SKM-1 treated with dmso at 0.1 percent for 144 hours (cell line): ENCODE data around the gene KRT81.
"Not testable (repeated sequence)": the region's sequence is repeated elsewhere in the genome, so short reads cannot be mapped to it uniquely, and the experiment has no call there.

Experiments
- DNase-seq: peaks from one replicate; lab custom pipeline; 2025; ENCODE audit not compliant: unreplicated experiment; lab: John Stamatoyannopoulos, UW

Gene KRT81

DNA sequence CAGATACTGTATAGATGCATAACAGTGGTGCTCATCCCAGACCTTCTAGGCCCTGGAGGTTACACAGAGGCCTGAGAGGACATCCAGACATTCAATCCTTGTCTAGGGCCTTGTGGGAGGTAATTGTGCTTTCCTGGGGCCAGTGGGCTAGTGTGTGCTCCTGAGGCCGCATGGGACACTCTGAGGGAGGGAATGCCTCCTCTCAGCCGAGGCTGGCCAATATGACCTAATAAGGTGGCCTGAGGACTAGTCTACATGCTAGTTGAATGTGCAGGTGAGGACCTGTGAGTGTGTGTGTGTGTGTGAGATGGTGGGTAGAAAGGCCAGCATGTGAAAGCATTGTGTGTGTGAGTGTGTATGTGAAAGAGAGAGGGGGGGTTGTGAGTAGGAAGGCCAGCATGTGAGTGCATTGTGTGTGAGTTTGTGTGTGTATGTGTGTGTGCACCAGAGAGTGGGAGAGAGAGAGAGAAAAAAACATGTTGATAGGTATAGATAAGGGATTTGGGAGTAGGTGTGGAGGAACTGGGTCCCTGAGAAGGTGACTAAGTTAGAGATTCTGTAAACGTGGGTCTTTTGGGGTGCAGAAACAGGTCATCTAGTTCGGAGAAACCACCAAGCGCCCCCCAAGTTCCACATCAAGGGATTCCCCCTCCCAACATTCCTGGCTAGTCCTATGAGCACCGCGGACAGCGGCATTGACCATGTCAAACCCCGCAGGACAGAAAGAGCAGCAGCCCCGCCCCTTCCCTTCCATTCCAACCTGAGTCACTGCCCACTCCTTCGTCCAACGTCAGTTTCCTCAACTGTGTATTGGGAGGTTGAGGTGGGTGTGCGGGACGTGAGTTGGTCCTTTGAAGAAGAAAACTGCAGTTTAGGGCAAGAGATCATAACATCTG, 9.7 kb upstream of the KRT81 start:
- no peak for DNase-seq

DNA sequence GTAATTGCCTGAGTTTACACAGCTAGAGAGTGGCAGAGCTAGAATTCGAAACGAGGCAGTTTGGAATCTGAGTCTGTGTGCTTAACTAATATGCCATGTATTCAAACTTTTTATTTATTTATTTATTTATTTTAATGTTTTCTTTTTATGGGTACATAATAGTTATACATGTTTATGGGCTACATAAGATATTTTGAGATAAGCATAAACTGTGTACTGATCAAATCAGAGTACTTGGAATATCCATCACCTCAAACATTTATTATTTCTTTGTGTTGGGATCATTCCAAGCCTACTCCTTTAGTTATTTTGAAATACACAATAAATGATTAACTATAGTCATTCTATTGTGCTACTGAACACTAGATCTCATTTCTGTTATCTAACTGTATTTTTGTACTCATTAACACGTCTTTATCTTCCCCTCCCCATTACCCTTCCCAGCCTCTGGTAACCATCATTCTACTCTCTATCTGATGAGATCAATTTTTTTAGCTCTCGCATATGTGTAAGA, 7.4 kb upstream of the KRT81 start:
- DNase-seq: no peak

DNA sequence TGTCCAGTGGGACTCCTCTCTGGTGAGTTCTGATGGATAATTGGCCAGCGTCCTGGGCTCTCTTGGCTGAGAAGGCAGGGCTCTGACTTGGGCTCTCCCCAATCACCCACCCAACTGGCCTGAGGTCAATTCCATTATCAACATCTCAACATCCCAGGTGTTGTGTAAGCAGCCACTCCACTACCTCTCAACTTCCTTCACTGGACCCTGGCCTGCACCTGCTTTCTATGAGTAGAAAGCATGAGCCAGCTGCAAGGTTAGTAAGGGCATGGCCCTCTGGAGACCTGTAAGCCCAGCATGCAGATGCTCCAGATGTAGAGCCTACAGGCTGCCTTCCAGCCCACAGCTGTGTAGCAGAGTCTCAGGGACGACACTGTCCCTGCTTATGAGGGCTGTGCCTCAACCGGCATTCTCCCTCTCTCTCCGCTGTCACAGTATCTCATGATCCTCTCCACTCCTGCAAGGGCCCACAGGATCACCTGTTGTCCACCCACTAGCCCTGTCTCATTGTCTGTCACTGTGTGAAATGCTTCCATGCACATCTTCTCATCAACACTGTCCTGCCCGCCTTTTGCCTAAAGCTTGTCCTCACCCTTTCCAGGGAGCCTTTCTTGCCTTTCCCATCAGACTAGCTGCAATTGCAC, 5.4 kb upstream of the KRT81 start:
- no peak for DNase-seq

GRCh38 chr12:52295663-52296062, 4.3 kb upstream of the KRT81 start:
- peak; percentile 17 for DNase-seq

GRCh38 chr12:52294803-52295202, 3.5 kb upstream of the KRT81 start:
- DNase-seq: no peak

DNA sequence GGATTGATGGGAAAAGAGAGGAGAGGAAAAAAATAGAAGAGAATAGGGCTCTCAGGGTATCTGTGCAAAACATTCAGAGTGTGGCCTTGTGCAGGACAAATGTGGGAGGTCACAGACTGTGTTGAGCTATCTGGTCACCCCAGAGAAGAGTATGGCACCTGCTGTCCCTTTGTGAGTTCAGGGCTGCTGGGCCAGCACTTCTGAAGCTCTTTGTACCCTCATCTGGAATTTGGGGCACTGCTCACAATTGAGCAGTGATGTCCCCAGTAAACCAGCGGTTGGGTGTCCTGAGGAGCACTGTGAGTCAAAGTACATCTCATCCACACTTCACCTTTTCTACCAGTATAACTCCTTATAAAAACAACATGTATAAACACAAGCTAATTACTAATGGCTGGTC, 2.6 kb upstream of the KRT81 start:
- no peak for DNase-seq

DNA sequence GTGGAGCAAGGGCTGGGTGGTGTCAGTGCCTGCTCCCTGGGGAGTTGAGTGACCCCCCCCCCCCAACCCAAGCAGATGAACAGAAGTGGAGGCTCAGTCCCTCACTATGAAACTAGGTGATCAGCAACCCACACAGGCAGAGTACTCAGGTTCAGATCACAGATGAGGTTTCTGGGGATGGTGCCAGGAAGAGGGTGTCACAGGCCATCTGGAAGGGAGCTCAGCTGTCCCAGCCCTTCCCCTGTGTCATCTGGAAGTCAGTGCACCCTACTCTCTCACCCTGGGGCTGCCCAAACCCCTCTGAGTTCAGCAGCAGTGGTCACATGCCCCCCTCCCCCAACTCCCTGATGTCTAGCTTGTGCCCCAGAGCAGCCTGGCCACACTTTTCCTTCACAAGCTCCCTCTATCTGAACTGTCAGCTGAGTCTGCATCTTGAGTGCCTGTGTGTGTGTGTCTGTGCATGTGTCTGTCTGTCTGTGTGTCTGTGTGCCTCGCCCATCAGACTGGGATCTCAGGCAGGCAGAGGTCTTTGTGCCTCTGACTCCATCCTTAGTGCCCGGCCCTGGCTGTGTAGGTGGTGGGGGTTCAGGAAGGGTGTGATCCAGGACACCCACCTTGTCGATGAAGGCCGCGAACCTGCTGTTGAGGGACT, 725 bp downstream of the KRT81 start:
- DNase-seq: not testable (repeated sequence)

DNA sequence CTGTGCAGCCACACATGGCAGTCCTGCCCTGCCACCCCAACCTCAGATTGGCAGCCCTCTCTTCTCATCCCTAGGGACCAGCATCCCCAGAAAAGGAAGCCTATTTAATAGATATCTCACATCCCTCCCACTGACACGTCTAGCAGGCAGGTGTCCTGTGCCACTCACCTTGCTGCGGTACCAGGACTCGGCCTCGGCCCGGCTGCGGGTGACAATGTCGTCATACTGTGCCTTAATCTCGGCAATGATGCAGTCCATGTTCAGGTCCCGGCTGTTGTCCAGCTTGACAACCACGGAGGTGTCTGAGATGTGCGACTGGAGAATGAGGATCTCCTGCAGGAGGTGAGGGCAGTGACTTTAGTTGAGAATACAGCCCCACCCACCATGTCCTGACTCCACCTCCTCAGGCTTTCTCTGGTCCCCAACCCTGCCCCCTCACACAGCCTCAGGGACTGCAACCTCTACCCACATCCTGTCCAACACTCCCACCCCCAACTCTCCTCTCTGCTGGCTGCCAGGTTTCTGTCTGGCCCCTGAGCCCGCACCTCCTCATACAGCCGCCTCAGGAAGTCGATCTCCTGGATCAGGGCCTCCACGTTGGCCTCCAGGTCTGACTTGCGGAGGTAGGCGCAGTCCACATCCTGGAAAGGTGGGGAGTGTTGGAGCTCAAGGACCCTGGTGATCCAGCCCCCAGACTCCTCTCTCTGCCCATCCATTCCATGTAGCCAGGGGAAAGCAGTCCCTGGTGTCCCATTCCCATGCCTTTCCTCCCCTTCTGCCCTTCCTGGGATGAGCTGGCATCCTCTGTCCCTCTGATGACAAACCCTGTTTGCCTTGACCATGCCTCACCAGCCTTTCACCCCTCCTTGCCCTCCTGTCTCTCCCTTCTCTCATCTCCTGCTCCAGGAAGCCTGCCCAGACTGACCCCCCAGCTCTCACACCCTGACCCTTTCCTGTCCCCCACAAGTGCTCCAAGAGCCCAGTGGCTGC, 3.2 kb downstream of the KRT81 start:
- DNase-seq: not testable (repeated sequence)

DNA sequence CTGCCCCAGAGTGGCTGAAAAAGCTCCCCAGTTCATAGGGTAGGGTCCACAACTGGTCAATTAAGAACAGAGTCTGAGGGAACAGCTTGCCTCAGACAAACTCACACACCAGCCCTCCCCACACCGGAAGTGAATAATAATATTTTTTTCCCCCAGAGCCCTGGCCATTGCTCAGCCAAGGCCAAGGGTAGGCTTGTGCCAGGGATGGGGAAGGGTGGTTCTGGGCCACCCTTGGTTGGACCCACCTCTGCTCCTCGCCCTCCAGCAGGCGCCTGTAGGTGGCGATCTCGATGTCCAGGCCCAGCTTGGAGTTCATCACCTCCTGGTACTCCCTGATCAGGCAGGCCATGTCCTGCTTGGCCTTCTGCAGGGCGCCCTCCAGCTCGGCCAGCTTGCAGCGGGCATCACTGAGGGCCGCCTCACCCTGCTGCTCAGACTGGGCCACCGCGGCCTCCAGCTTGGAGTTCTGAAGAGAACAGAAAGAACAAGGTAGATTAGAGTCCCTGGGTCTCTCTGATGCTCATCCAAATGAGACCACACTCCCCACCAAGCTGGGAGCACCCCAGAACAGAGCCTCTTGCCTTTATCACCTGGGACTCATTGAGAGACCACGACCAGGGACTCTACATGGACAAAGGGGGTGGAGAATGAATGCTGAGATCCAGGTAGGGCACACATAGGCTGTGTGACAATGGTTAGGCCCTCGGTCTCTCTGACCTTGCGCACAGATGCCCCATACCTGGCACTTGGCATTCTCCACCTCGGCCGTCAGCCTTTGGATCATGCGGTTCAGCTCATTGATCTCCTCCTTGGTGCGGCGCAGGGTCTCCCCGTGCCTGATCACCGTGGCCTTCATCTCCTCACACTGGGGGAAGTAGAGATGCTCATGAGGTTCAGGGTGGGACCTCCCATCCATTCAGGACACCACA, 4.2 kb downstream of the KRT81 start:
- DNase-seq: not testable (repeated sequence)

DNA sequence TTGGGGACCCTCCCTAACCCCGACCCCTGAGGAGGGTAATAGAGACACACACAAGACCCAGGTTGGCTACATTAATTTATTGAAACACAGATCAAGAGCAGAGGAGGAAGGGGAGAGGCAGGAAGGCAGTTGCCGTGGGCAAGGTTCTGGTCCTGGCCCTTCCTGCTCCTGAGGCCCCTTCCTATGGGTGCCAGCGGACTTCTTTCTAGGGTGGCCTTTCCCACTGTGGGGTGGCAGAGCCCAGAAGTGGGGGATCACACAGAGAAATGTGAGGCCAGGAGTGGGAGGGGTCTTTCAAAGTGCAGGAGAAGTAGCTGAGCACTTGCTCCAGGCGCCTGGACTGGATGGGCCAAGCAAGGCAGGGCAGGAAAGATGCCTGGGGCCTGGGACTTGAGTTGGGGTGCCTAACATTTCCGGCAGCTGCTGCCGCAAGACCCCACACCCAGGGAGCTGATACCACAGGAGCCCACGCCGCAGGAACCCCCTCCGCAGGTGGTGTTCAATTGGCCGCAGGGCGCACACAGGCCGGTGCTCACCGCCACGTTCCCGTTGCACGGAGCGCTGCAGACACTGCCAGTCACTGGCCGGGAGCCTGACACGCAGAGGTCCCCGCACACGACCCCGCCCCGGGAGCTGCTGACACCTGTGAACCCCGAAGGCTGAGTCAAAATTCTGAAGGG, 5.3 kb downstream of the KRT81 start:
- DNase-seq: no peak

GRCh38 chr12:52285172-52285745, 6.1 kb downstream of the KRT81 start:
- no peak for DNase-seq

DNA sequence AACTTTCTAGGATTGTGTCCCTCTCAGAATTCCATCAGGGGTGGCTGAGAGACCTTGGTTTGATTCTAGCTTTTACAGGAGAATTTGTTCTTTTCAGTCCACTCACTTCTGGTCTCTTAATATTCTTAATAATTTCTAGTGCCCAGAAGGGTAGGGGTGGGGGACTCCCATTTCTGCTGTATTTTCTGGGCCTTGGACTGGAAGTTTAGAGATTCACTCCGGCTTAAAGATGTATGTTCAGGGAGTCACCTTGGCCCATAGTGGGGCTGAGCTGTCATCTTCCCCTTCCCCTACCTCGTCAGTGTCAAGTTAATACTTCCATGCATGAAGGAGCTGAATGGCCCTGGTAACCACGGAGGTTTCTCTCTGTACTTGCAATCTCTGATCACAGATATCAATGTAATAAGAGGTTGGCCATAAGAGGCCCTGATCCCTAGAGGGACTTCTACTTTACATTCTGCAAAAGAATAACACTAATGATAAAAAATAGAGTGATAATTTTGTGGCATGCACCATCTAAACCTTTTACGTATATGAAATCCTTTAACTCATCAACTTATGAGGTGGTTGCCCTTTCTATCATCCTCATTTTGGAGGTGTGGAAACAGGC, 6.7 kb downstream of the KRT81 start:
- DNase-seq: no peak

DNA sequence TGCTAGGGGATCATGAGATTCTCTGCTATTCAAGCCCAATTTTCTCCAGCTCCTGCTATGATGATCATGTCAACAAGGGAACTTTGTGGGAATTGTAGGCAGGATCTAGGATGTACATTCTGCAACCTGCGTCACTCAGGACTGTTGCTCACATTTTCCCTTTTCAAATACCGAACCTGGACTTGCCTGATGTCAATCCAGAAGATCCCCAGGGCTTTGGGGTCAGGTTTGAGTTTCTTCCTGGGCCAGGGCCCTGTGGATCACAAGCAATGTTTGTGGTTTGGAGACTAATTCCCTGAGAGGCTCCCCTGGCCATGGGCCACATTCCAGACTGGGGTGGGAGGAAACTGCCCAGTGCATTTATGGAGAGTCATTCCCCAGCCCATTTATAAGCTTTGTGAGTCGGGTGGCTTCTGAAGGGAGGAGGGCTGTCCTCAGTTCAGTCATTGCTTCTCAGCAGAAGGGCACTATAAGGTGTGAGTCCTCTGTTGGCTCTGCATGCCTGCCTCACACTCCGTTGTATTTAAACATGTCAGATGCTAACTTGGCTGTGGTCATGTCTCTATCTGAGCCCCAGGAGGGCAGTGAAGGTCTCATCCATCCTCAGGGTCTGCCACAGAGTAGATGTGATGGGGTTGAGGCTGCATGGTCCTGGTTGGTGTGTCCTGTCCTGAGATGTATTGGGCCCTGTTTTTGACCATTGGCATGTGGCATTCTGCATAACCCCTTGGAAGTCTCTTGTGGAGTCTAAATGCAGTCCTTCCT, 10.4 kb downstream of the KRT81 start:
- no peak for DNase-seq

DNA sequence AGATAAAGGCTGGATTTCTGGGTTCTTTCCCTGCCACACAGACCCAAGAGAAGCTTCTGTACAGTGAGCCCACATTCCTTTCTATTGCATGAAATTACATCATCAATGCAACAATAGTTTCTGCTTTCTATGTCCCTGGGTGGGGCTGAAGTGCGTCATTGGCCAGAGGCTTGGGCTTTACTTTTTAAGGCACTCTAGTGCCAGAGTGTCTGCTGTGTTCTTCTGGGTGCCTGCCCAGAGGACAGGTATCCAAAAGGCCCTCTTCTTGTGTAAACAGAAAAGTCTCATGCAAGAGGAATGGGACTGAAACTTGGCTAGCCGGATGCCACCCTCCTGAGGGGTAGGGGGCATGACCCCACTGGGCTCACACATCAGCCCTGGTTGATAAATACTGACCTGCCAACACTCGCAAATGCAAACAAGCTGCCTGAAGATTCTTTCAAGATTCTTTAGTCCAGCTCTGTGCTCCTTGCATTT, 11.0 kb downstream of the KRT81 start:
- DNase-seq: no peak

- DNase-seq: no peak
Observed at GRCh38 chr12:52279422-52280318, 11.7 kb downstream of the KRT81 start.
